ENCODE results near the gene MEF2D.

The MEF2D gene

DNA sequence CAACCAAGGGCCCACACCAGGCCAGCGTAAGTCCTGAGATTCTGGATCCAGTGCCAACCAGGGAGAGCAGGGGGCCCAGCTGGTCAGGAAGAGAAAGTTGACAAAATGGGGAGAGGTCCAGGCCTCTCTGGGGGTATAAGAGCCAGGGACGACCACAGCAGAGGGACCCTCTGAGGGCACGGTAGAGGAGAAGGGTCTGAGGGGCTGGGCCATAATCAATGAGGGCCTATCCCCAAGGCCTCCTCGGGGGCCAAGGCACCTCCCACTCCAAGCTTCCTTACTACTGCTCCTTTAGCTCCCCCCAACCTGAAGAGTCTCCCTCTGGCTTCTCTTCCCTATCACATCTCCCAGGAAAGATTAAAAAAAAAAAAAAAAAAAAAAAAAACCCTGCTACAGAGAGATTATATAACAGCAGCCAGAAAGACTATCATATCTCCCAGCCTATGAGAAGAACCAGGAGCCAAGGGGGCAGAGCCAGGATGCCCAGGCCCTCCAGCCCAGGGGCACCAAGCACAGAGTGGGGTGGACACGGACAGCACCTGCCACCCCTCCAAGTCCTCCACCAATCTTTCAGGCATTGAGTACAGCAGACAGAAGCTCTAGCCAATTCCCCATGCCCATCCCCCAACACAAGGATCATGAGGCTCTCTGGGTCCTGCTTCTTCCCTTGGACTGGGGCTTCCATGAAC lies 2.7 kb downstream of the MEF2D start:
- Histone ChIP-seq H3K27ac (peak overlapping the region; percentile 97 to 100), H3K4me3 (peak overlapping the region; percentile 99)
- TF ChIP-seq, protein P1, sequence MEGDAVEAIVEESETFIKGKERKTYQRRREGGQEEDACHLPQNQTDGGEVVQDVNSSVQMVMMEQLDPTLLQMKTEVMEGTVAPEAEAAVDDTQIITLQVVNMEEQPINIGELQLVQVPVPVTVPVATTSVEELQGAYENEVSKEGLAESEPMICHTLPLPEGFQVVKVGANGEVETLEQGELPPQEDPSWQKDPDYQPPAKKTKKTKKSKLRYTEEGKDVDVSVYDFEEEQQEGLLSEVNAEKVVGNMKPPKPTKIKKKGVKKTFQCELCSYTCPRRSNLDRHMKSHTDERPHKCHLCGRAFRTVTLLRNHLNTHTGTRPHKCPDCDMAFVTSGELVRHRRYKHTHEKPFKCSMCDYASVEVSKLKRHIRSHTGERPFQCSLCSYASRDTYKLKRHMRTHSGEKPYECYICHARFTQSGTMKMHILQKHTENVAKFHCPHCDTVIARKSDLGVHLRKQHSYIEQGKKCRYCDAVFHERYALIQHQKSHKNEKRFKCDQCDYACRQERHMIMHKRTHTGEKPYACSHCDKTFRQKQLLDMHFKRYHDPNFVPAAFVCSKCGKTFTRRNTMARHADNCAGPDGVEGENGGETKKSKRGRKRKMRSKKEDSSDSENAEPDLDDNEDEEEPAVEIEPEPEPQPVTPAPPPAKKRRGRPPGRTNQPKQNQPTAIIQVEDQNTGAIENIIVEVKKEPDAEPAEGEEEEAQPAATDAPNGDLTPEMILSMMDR (IDR thresholded peaks at IDR 0.05): no peak
- DNase-seq (ENCODE audit: low spot score): no peak

DNA sequence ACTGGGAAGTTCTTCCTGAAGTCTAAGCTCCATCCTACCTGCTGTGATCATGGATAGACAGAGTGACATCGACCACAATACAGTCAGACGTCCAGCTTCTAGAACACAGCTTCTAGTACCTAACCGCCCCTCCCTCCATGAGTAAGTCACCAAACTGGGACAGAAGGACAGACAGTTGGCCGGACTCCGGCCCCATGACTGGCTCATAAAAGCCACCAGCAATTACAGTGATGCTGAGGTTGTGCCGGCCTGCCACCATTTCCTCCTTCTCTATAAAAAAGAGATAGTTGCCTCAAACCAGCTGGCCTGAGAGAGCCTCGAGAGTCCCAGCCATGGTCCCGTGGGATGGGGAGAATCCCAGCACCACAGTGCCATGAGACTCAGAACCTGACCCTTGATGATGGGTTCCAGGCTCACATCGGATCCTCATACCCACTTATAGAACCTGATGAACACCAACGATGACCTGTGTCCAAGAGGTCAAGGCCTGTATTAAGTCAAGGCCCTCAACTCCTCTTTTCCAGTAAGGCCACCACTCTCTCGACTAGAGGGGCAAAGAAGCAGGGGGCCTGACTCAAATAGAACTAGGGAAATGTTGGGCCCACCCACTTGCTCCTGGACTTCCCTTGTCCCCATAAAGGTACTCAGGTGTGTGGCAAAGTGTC lies 3.4 kb downstream of the MEF2D start:
- Histone ChIP-seq H3K27ac (peak overlapping the region; percentile 97 to 100), H3K4me3 (peak overlapping the region; percentile 99)
- no peak for DNase-seq (ENCODE audit: low spot score)
- TF ChIP-seq, protein P1 (IDR thresholded peaks at IDR 0.05): no peak

DNA sequence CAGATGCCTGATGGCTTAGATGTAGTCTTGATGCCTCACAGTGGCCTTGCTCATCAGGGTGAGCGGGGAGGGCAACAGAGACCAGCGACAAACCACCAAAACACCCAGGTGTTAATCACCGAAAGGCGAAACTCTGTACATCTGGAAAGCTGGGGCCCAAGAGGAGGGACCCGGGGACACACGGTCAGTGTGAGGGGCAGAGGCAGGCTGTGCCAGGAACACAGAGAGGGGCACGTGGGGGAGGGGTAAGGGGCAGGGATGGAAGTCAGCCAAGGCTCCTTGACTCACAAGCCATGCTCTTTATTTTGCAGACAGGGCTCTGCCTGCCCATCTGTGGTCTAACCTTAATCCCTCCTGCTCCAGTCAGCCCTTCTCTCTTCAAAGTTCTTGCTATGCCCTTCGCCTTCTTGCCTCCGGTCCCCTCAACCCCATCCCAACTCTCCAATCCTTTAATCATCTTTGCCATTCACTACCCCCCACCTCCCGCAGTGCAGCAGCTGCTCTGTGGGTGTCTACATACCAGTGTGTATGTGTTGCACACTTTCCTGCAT lies 4.3 kb downstream of the MEF2D start:
- TF ChIP-seq, protein P1 (IDR thresholded peaks at IDR 0.05): no peak
- H3K27ac ChIP-seq: peak overlapping the region; percentile 97 to 100
- DNase-seq (ENCODE audit: low spot score): no peak
- peak overlapping the region; percentile 99 for H3K4me3 ChIP-seq

DNA sequence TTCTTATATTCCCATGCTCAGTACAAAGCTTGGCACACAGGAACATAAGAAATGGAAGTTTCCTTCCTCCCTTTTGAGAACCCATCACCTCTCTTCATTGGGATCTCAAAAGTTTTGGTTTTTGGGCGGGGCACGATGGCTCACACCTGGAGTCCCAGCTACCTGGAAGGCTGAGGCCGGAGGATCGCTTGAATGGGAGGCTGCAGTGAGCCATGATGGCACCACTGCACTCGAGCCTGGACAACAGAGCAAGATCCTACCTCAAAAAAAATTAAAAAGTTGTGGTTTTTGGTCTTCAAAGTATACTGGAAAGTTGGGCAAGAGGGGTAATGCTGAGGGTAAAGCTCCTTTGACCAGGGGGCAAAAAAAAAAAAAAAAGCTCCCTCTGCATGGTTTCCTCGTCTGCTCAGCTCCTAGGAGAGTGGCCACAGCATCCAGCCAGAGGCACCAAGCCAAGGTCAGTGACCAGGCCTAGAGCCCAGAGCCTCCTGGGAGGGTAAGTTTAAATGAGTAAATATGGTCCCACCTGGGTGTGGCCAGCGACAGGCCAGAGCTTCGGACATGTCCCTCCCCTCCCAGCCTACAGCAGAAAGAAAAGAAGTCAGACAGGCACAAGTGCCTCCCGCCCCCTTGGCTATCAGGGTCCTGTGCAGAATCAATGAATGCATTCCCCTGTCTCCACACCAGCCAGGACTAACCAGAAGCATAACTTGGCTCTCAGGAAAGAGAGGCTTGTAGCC lies 5.0 kb downstream of the MEF2D start:
- TF ChIP-seq, protein P1 (IDR thresholded peaks at IDR 0.05): no peak
- Histone ChIP-seq H3K27ac (peak overlapping the region; percentile 97 to 100), H3K4me3 (peak overlapping the region; percentile 99)
- DNase-seq (ENCODE audit: low spot score): no peak

DNA sequence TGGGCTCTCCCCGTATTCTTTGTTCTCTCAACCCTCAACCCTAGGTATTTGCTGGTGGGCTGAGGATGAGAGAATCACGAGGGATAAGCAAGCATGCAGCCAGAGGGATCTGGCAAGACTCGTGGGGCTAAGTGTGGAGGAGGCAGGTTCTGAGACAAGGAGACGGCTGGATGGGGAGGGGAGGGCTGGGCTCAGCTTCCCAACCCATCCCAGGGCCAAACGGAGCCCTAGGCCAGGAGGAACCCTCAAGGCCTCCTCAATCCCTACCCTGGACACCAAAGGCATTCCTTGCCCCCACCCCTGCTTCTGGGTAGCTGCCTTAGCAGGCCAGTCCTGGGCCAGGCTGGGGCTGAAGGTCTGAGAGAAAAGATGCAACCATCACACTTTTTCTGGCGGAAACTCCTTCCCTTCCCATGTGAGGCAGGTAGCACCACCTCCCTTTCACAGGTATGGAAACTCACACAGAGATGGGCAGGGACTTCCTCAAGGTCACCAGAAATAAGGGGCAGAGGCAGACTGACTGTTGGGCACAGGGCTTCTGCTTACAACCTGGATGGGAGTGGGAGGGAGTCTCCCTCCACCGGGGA lies 6.2 kb downstream of the MEF2D start:
- no peak for DNase-seq (ENCODE audit: low spot score)
- TF ChIP-seq, protein P1 (IDR thresholded peaks at IDR 0.05): no peak
- H3K4me3 ChIP-seq: peak overlapping the region; percentile 54

DNA sequence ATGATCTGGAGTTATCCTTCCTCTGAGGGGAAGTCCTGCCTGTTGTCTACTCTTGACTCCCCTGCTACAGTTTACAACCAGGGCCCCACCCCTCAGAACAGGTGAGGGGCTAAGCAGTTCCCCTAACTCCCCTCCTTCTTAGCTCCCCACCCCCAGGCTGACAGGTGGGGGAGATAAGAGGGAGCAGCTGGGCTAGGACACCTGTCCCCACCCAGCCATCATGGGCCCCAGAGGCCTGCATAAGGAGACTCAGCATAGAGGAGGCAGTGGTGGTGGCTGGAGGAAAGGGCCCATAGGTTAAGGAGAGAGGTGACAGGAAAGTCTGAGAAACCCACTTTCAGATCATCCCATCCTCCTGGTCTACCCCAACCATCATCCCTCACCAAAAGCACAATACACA lies 6.8 kb downstream of the MEF2D start:
- no peak for DNase-seq (ENCODE audit: low spot score)
- peak overlapping the region; percentile 96 to 100 for H3K27ac ChIP-seq
- H3K4me3 ChIP-seq: peak overlapping the region; percentile 54
- TF ChIP-seq, protein P1 (IDR thresholded peaks at IDR 0.05): no peak

More for the DNA sequence above, 6.2 kb downstream of the MEF2D start:
- H3K27ac ChIP-seq: peak overlapping the region; percentile 96 to 100

All from coronary artery (tissue), 2 donors.